ENCODE data around the gene THBS3. TPM values are rescaled to one million over a fixed set of nuclear protein-coding genes. Genes with fewer than 3 reads are reported as not detected.

Gene THBS3
- total and polyA plus RNA-seq, 2 of the 13 experiments (the other 11 are each of a cell fraction or from before 2014, with no cell fraction given): 0.86 to 3.6 TPM

DNA sequence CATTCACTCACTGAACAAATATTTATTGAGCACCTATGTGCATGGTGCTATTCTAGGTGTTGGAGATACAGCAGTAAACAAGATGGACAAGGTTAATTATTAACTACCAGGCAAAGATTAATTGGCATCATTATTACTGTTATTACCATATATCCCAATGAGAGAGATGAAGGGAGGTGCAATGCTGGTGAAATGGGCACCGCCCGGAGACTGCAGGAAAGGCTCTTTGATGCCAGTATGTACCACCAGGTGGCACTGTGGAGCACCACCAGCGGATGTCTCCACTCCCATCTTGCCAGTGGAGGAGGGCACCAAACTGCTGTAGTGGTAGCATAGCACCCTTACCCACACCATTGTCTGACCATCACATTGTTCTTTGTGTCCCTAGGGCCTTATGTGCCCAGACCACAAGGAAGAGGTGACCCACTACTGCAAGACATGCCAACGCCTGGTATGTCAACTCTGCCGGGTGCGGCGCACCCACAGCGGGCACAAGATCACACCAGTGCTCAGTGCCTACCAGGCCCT is 31.1 kb downstream of the THBS3 start (continued):
- TF ChIP-seq, protein P1, sequence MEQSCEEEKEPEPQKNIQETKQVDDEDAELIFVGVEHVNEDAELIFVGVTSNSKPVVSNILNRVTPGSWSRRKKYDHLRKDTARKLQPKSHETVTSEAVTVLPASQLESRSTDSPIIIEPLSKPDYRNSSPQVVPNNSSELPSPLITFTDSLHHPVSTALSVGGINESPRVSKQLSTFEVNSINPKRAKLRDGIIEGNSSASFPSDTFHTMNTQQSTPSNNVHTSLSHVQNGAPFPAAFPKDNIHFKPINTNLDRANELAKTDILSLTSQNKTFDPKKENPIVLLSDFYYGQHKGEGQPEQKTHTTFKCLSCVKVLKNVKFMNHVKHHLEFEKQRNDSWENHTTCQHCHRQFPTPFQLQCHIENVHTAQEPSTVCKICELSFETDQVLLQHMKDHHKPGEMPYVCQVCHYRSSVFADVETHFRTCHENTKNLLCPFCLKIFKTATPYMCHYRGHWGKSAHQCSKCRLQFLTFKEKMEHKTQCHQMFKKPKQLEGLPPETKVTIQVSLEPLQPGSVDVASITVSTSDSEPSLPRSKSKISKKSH (CRISPR knock-in tag; IDR thresholded peaks at IDR 0.05; ENCODE audit: borderline replicate concordance): no peak
- TF ChIP-seq, protein P2, sequence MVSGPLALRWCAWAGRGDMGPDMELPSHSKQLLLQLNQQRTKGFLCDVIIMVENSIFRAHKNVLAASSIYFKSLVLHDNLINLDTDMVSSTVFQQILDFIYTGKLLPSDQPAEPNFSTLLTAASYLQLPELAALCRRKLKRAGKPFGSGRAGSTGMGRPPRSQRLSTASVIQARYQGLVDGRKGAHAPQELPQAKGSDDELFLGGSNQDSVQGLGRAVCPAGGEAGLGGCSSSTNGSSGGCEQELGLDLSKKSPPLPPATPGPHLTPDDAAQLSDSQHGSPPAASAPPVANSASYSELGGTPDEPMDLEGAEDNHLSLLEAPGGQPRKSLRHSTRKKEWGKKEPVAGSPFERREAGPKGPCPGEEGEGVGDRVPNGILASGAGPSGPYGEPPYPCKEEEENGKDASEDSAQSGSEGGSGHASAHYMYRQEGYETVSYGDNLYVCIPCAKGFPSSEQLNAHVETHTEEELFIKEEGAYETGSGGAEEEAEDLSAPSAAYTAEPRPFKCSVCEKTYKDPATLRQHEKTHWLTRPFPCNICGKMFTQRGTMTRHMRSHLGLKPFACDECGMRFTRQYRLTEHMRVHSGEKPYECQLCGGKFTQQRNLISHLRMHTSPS (CRISPR knock-in tag; IDR thresholded peaks at IDR 0.05; ENCODE audit: low read depth): peak; percentile 87; the same call in 1 of the 2 replicates
- peak; percentile 87; the same call in 1 of the 2 replicates for TF ChIP-seq HNRNPL (IDR thresholded peaks at IDR 0.05; ENCODE audit: low read depth, low read length)
- TF ChIP-seq, protein P3, sequence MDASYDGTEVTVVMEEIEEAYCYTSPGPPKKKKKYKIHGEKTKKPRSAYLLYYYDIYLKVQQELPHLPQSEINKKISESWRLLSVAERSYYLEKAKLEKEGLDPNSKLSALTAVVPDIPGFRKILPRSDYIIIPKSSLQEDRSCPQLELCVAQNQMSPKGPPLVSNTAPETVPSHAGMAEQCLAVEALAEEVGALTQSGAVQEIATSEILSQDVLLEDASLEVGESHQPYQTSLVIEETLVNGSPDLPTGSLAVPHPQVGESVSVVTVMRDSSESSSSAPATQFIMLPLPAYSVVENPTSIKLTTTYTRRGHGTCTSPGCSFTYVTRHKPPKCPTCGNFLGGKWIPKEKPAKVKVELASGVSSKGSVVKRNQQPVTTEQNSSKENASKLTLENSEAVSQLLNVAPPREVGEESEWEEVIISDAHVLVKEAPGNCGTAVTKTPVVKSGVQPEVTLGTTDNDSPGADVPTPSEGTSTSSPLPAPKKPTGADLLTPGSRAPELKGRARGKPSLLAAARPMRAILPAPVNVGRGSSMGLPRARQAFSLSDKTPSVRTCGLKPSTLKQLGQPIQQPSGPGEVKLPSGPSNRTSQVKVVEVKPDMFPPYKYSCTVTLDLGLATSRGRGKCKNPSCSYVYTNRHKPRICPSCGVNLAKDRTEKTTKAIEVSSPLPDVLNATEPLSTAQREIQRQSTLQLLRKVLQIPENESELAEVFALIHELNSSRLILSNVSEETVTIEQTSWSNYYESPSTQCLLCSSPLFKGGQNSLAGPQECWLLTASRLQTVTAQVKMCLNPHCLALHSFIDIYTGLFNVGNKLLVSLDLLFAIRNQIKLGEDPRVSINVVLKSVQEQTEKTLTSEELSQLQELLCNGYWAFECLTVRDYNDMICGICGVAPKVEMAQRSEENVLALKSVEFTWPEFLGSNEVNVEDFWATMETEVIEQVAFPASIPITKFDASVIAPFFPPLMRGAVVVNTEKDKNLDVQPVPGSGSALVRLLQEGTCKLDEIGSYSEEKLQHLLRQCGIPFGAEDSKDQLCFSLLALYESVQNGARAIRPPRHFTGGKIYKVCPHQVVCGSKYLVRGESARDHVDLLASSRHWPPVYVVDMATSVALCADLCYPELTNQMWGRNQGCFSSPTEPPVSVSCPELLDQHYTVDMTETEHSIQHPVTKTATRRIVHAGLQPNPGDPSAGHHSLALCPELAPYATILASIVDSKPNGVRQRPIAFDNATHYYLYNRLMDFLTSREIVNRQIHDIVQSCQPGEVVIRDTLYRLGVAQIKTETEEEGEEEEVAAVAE (CRISPR knock-in tag; IDR thresholded peaks at IDR 0.05; ENCODE audit: borderline replicate concordance): no peak
- no peak for TF ChIP-seq JDP2 (CRISPR knock-in tag; IDR thresholded peaks at IDR 0.05; ENCODE audit: borderline replicate concordance)
- TF ChIP-seq RARG (CRISPR knock-in tag; IDR thresholded peaks at IDR 0.05; ENCODE audit: low read depth): no peak
- TF ChIP-seq NFIB (CRISPR knock-in tag; IDR thresholded peaks at IDR 0.05; ENCODE audit: borderline replicate concordance): no peak
- no peak for TF ChIP-seq ZNF101 (CRISPR knock-in tag; IDR thresholded peaks at IDR 0.05; ENCODE audit: borderline replicate concordance, low read depth)
- no peak for TF ChIP-seq CCAR2 (optimal IDR thresholded peaks at IDR 0.05; ENCODE audit: low read depth, low read length)
- TF ChIP-seq ZBTB20 (CRISPR knock-in tag; IDR thresholded peaks at IDR 0.05; ENCODE audit: borderline replicate concordance, low read depth): no peak
- TF ChIP-seq ZNF530 (CRISPR knock-in tag; IDR thresholded peaks at IDR 0.05; ENCODE audit: low read depth): no peak
- no peak for TF ChIP-seq NCOA5 (CRISPR knock-in tag; IDR thresholded peaks at IDR 0.05)
- TF ChIP-seq, protein P4, sequence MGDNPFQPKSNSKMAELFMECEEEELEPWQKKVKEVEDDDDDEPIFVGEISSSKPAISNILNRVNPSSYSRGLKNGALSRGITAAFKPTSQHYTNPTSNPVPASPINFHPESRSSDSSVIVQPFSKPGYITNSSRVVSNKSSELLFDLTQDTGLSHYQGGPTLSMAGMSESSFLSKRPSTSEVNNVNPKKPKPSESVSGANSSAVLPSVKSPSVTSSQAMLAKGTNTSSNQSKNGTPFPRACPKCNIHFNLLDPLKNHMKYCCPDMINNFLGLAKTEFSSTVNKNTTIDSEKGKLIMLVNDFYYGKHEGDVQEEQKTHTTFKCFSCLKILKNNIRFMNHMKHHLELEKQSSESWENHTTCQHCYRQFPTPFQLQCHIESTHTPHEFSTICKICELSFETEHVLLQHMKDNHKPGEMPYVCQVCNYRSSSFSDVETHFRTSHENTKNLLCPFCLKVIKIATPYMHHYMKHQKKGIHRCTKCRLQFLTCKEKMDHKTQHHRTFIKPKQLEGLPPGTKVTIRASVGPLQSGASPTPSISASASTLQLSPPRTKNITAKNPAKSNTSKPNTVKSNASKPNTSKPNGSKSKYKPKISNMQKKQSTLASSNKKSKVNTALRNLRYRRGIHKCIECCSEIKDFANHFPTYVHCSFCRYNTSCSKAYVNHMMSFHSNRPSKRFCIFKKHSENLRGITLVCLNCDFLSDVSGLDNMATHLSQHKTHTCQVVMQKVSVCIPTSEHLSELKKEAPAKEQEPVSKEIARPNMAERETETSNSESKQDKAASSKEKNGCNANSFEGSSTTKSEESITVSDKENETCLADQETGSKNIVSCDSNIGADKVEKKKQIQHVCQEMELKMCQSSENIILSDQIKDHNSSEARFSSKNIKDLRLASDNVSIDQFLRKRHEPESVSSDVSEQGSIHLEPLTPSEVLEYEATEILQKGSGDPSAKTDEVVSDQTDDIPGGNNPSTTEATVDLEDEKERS (CRISPR knock-in tag; IDR thresholded peaks at IDR 0.05): no peak
- TF ChIP-seq KDM5B (CRISPR knock-in tag; IDR thresholded peaks at IDR 0.05; ENCODE audit: borderline replicate concordance): 0 out of 2 replicates have a peak, but pooled peaks have one; percentile 42
- TF ChIP-seq, protein P5, sequence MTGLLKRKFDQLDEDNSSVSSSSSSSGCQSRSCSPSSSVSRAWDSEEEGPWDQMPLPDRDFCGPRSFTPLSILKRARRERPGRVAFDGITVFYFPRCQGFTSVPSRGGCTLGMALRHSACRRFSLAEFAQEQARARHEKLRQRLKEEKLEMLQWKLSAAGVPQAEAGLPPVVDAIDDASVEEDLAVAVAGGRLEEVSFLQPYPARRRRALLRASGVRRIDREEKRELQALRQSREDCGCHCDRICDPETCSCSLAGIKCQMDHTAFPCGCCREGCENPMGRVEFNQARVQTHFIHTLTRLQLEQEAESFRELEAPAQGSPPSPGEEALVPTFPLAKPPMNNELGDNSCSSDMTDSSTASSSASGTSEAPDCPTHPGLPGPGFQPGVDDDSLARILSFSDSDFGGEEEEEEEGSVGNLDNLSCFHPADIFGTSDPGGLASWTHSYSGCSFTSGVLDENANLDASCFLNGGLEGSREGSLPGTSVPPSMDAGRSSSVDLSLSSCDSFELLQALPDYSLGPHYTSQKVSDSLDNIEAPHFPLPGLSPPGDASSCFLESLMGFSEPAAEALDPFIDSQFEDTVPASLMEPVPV (CRISPR knock-in tag; IDR thresholded peaks at IDR 0.05): no peak
